ENCODE measurements around the gene STAT3. TPM values are rescaled to one million over a fixed set of nuclear protein-coding genes. Genes with fewer than 3 reads are reported as not detected.

The STAT3 gene
- total and polyA plus RNA-seq, 2 of the 13 experiments (the other 11 are each of a cell fraction or from before 2014, with no cell fraction given), result 61.8 to 62.4 TPM

DNA sequence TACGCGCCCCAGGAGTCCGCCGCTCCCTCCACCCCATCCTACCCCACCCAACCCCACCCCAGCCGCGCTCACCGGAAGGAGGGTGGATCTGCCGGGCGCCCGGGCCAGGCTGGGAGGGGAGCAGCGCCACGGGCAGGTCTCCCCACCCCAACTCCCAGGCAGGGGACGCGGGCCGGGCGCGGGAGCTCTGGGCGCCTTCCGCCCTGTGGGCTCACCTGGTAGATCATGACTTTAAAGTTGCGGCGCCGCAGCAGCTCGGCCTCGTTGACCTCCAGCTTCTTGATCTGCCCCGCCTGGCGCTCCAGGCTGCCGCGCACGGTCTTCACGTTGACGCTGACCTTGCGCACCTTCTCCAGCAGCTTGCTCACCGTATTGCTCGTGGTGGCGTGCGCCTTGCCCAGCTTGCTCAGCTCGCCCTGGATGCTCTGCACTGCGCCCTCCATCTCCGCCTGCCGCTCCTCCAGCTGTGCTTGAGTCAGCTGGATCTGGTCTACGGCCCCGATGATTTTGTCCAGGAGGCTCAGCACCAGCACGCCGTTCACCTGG is 34.2 kb upstream of the STAT3 start:
- Histone ChIP-seq H3K4me3 (replicated peaks in 1 of 3; ENCODE audit: insufficient read depth in 1 of 3, low read depth in 2 of 3, low read length in 3 of 3) (peak overlapping the region; percentile 78 to 95 (median 88)), H3K4me1 (ENCODE audit: insufficient read depth, low read length) (peaks cover 41% of the 10 kb centered on the region), H3K9ac (ENCODE audit: insufficient read depth, low read depth, low read length) (peak overlapping the region; percentile 72), H3K27me3 (ENCODE audit: control insufficient read depth in 1 of 2, insufficient read depth in 2 of 2, low read length in 2 of 2) (no peaks in the 10 kb centered on the region; a peak in 1 of 5 replicates), H3K27ac (ENCODE audit: extremely low read length, insufficient read depth, low read length) (peak overlapping the region; percentile 7), H4K20me1 (ENCODE audit: insufficient read depth, low read length) (no peaks in the 10 kb centered on the region), H3K4me2 (ENCODE audit: low read depth, low read length) (peak overlapping the region; percentile 93), H2AFZ (ENCODE audit: low read length) (no peak overlapping the region), H3K36me3 (replicated peaks in 1 of 2; ENCODE audit: control insufficient read depth in 1 of 2, insufficient read depth in 2 of 2, low read length in 2 of 2) (no peaks in the 10 kb centered on the region), H3K9me3 (ENCODE audit: low read length) (no peaks in the 10 kb centered on the region), H3K79me2 (ENCODE audit: insufficient read depth, low read length) (peaks cover 10% of the 10 kb centered on the region)
- DNase-seq (ENCODE audit: low spot score) (no peak), ATAC-seq (peak; percentile 75), FAIRE-seq (no peak)
- WGBS (ENCODE audit: low lambda C conversion rate), result 1% methylated on average over 29 of the region's 44 CpGs
- BruUV-seq (replicated peaks), result TSS peak; percentile 86
- ChIA-PET CTCF (ENCODE audit: low intra/inter-chr PET ratio, low total read pairs) (no interaction called here), POLR2A (interaction anchor here (0.5 to 1.9 kb wide), 24 partner anchors 9 to 254 kb away, joined by 3 to 27 read pairs (median 5); partner anchors contain the start of genes GHDC, NAGLU, PLEKHH3 and STAT3)
- intact Hi-C loops (cut with micrococcal nuclease; ENCODE audit: unreplicated experiment) (loop anchor here (10.0 kb wide), 1 partner anchor 62 kb away; no protein-coding TSS in a partner anchor), in situ Hi-C loops (cut with HindIII; ENCODE audit: extremely low pct_ligation_motif_present, low pct_unique_long_range_greater_than_20kb) (loop anchor here (5.0 kb wide), 1 partner anchor 95 kb away; no protein-coding TSS in a partner anchor)
- TF ChIP-seq ZNF430 (CRISPR knock-in tag; IDR thresholded peaks at IDR 0.05), result 0 out of 2 replicates have a peak, but pooled peaks have one; percentile 0
- peak; percentile 39 for TF ChIP-seq PTBP1 (IDR thresholded peaks at IDR 0.05; ENCODE audit: low read depth, low read length, poor library complexity, severe bottlenecking)
- TF ChIP-seq, protein P1, sequence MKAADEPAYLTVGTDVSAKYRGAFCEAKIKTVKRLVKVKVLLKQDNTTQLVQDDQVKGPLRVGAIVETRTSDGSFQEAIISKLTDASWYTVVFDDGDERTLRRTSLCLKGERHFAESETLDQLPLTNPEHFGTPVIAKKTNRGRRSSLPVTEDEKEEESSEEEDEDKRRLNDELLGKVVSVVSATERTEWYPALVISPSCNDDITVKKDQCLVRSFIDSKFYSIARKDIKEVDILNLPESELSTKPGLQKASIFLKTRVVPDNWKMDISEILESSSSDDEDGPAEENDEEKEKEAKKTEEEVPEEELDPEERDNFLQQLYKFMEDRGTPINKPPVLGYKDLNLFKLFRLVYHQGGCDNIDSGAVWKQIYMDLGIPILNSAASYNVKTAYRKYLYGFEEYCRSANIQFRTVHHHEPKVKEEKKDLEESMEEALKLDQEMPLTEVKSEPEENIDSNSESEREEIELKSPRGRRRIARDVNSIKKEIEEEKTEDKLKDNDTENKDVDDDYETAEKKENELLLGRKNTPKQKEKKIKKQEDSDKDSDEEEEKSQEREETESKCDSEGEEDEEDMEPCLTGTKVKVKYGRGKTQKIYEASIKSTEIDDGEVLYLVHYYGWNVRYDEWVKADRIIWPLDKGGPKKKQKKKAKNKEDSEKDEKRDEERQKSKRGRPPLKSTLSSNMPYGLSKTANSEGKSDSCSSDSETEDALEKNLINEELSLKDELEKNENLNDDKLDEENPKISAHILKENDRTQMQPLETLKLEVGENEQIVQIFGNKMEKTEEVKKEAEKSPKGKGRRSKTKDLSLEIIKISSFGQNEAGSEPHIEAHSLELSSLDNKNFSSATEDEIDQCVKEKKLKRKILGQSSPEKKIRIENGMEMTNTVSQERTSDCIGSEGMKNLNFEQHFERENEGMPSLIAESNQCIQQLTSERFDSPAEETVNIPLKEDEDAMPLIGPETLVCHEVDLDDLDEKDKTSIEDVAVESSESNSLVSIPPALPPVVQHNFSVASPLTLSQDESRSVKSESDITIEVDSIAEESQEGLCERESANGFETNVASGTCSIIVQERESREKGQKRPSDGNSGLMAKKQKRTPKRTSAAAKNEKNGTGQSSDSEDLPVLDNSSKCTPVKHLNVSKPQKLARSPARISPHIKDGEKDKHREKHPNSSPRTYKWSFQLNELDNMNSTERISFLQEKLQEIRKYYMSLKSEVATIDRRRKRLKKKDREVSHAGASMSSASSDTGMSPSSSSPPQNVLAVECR (CRISPR knock-in tag; IDR thresholded peaks at IDR 0.05; ENCODE audit: borderline replicate concordance), result no peak
- TF ChIP-seq, protein P2, sequence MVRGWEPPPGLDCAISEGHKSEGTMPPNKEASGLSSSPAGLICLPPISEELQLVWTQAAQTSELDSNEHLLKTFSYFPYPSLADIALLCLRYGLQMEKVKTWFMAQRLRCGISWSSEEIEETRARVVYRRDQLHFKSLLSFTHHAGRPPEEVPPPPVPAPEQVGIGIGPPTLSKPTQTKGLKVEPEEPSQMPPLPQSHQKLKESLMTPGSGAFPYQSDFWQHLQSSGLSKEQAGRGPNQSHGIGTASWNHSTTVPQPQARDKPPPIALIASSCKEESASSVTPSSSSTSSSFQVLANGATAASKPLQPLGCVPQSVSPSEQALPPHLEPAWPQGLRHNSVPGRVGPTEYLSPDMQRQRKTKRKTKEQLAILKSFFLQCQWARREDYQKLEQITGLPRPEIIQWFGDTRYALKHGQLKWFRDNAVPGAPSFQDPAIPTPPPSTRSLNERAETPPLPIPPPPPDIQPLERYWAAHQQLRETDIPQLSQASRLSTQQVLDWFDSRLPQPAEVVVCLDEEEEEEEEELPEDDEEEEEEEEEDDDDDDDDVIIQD (CRISPR knock-in tag; IDR thresholded peaks at IDR 0.05; ENCODE audit: low read depth), result no peak
- TF ChIP-seq, protein P3, sequence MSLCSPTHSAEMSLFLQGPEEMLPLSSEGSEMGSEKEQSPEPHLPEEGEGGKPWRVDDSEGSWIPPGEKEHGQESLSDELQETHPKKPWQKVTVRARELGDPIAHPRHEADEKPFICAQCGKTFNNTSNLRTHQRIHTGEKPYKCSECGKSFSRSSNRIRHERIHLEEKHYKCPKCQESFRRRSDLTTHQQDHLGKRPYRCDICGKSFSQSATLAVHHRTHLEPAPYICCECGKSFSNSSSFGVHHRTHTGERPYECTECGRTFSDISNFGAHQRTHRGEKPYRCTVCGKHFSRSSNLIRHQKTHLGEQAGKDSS (CRISPR knock-in tag; IDR thresholded peaks at IDR 0.05; ENCODE audit: borderline replicate concordance, low read depth), result peak; percentile 8
- 0 out of 2 replicates have a peak, but pooled peaks have one; percentile 45 for TF ChIP-seq ZNF768 (CRISPR knock-in tag; IDR thresholded peaks at IDR 0.05)
- TF ChIP-seq ETV6 (CRISPR knock-in tag; conservative IDR thresholded peaks at IDR 0.05), result no peak
- TF ChIP-seq ZNF484 (CRISPR knock-in tag; IDR thresholded peaks at IDR 0.05; ENCODE audit: borderline replicate concordance, low read depth), result peak; percentile 86; the same call in 1 of the 2 replicates
- TF ChIP-seq, protein P4, sequence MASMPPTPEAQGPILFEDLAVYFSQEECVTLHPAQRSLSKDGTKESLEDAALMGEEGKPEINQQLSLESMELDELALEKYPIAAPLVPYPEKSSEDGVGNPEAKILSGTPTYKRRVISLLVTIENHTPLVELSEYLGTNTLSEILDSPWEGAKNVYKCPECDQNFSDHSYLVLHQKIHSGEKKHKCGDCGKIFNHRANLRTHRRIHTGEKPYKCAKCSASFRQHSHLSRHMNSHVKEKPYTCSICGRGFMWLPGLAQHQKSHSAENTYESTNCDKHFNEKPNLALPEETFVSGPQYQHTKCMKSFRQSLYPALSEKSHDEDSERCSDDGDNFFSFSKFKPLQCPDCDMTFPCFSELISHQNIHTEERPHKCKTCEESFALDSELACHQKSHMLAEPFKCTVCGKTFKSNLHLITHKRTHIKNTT (CRISPR knock-in tag; IDR thresholded peaks at IDR 0.05), result no peak
- peak; percentile 22; the same call in 1 of the 2 replicates for TF ChIP-seq KMT2A (CRISPR knock-in tag; IDR thresholded peaks at IDR 0.05)
- 0 out of 2 replicates have a peak, but pooled peaks have one; percentile 17 for TF ChIP-seq GABPB1 (CRISPR knock-in tag; IDR thresholded peaks at IDR 0.05)
- TF ChIP-seq, protein P5, sequence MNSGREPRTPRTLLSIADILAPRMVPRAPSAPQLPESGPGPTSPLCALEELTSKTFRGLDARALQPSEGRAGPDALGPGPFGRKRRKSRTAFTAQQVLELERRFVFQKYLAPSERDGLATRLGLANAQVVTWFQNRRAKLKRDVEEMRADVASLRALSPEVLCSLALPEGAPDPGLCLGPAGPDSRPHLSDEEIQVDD (CRISPR knock-in tag; IDR thresholded peaks at IDR 0.05; ENCODE audit: borderline replicate concordance), result no peak
- TF ChIP-seq, protein P6, sequence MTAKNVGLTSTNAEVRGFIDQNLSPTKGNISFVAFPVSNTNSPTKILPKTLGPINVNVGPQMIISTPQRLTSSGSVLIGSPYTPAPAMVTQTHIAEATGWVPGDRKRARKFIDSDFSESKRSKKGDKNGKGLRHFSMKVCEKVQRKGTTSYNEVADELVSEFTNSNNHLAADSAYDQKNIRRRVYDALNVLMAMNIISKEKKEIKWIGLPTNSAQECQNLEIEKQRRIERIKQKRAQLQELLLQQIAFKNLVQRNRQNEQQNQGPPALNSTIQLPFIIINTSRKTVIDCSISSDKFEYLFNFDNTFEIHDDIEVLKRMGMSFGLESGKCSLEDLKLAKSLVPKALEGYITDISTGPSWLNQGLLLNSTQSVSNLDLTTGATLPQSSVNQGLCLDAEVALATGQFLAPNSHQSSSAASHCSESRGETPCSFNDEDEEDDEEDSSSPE (CRISPR knock-in tag; IDR thresholded peaks at IDR 0.05), result 0 out of 2 replicates have a peak, but pooled peaks have one; percentile 43
